Ovary (tissue), 3 donors: ENCODE data around the gene GALNT13.

Experiments used
- CTCF ChIP-seq, 3 donors: fragments of 450-650 bp in 2 of 3; fragments of 200-600 bp in 1 of 3; IDR thresholded peaks; one replicate each; pipeline versions ENCODE4 v1.5.1 to v1.8.0; 2016 to 2022; ENCODE audit warnings: antibody characterized with exemption in 3 of 3, mild to moderate bottlenecking in 1 of 3
- EP300 ChIP-seq: sonication (generic); formaldehyde crosslinking; IDR thresholded peaks from one replicate; pipeline ENCODE4 v1.6.1; 2017; ENCODE audit warnings: antibody characterized with exemption
- POLR2A ChIP-seq: fragments of 450-650 bp; IDR thresholded peaks from one replicate; pipeline ENCODE4 v1.6.1; 2017; ENCODE audit warnings: antibody characterized with exemption, mild to moderate bottlenecking, moderate library complexity
- donor health status: DM: no; HTN: no; CAD: no.

GRCh38 chr2:154013514-154013913, 141.8 kb downstream of the GALNT13 start:
- TF ChIP-seq POLR2A = no peak
- no peak for TF ChIP-seq CTCF (IDR thresholded peaks at IDR 0.05)
- TF ChIP-seq EP300 = no peak
